Measurements from ENCODE around the gene GLT8D1. TPM values are rescaled to one million over a fixed set of nuclear protein-coding genes. Genes with fewer than 3 reads are reported as not detected.
A peak's percentile ranks its signal among the peaks of the same experiment; 100 is the strongest.
"Not testable (repeated sequence)": the region's sequence is repeated elsewhere in the genome, so short reads cannot be mapped to it uniquely, and the experiment has no call there.

GLT8D1 gene
- total RNA-seq, 2 donors from 2014 or later, result 37.7 to 46.7 TPM

- H3K27ac ChIP-seq, result no peak overlapping the region
- H3K4me3 ChIP-seq, result no peak overlapping the region
- no peaks in the 10 kb centered on the region for H3K27me3 ChIP-seq
- H3K9me3 ChIP-seq, result no peaks in the 10 kb centered on the region
- no peaks in the 10 kb centered on the region for H3K4me1 ChIP-seq
- peak; percentile 45 to 67 for TF ChIP-seq CTCF (IDR thresholded peaks at IDR 0.05)
- H3K36me3 ChIP-seq, result peaks cover 83% of the 10 kb centered on the region
- no peak for DNase-seq (ENCODE audit: low spot score)
Observed at GRCh38 chr3:52742418-52743041, 36.9 kb upstream of the GLT8D1 start.

- TF ChIP-seq CTCF (IDR thresholded peaks at IDR 0.05), result no peak
- Histone ChIP-seq H3K4me3 (no peak overlapping the region), H3K9me3 (no peaks in the 10 kb centered on the region), H3K4me1 (no peaks in the 10 kb centered on the region), H3K27me3 (no peaks in the 10 kb centered on the region), H3K36me3 (peaks cover 76% of the 10 kb centered on the region), H3K27ac (no peak overlapping the region)
- DNase-seq (ENCODE audit: low spot score), result no peak
Observed at GRCh38 chr3:52739730-52740129, 34.1 kb upstream of the GLT8D1 start.

GRCh38 chr3:52733256-52733891 is 27.8 kb upstream of the GLT8D1 start:
- peaks cover 0 to 10% of the 10 kb centered on the region in 2 donors for H3K9me3 ChIP-seq
- H3K4me1 ChIP-seq, result no peaks in the 10 kb centered on the region
- no peaks in the 10 kb centered on the region for H3K27me3 ChIP-seq
- peaks cover 59% of the 10 kb centered on the region for H3K36me3 ChIP-seq
- TF ChIP-seq CTCF (IDR thresholded peaks at IDR 0.05), result no peak
- no peak for DNase-seq (ENCODE audit: low spot score)
- no peak overlapping the region for H3K27ac ChIP-seq
- H3K4me3 ChIP-seq, result no peak overlapping the region

GRCh38 chr3:52731590-52731989 is 26.0 kb upstream of the GLT8D1 start:
- Histone ChIP-seq H3K9me3 (peaks cover 0 to 10% of the 10 kb centered on the region in 2 donors), H3K27ac (no peak overlapping the region), H3K36me3 (peaks cover 42% of the 10 kb centered on the region), H3K4me3 (no peak overlapping the region), H3K27me3 (no peaks in the 10 kb centered on the region), H3K4me1 (no peaks in the 10 kb centered on the region)
- TF ChIP-seq CTCF (IDR thresholded peaks at IDR 0.05), result no peak
- DNase-seq (ENCODE audit: low spot score), result no peak

GRCh38 chr3:52730681-52731080 is 25.1 kb upstream of the GLT8D1 start:
- no peak overlapping the region for H3K4me3 ChIP-seq
- peaks cover 0 to 10% of the 10 kb centered on the region in 2 donors for H3K9me3 ChIP-seq
- H3K4me1 ChIP-seq, result no peaks in the 10 kb centered on the region
- no peaks in the 10 kb centered on the region for H3K27me3 ChIP-seq
- DNase-seq (ENCODE audit: low spot score), result no peak
- peaks cover 38% of the 10 kb centered on the region for H3K36me3 ChIP-seq
- no peak for TF ChIP-seq CTCF (IDR thresholded peaks at IDR 0.05)
- no peak overlapping the region for H3K27ac ChIP-seq

- not testable (repeated sequence) for DNase-seq (ENCODE audit: low spot score); H3K4me1 ChIP-seq; H3K27ac ChIP-seq; H3K27me3 ChIP-seq; H3K4me3 ChIP-seq
- Histone ChIP-seq H3K36me3 (peaks cover 20% of the 10 kb centered on the region), H3K9me3 (peaks cover 0 to 10% of the 10 kb centered on the region in 2 donors)
Observed at GRCh38 chr3:52728753-52729152, 23.2 kb upstream of the GLT8D1 start.
